Activated T-helper 1 cell treated with Interleukin-2 at 50 U/mL for 16 hours (primary cell): ENCODE data around the gene PHYHD1.

Experiments used
- DNase-seq: peaks from one replicate; pipeline ENCODE4 v3.0.0-alpha.2; 2020; ENCODE audit warnings: low read depth

The PHYHD1 gene

GRCh38 chr9:128920381-128921058 lies at the start of gene PHYHD1:
TSS of gene PHYHD1 (plus strand) at chr9:128920982. CDS start at chr9:128922324, 1,342 bp downstream.
- no peak for DNase-seq

DNA sequence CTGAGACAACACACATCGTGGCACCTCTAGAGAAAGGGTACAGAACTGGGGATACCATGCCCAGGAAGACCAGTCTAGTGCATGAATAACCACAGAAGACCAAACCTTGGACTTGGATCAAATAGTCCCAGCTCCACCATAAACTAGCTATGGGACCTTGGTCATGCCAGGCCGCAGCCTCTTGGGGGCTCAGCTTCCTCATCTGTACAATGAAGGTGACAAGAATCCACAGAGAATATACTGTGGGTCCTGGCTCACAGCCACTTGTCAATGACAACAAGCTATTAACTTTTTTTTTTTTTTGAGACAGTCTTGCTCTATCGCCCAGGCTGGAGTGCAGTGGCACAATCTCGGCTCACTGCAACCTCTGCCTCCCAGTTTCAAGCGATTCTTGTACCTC lies 42.9 kb upstream of the PHYHD1 start:
- no peak for DNase-seq

GRCh38 chr9:128881884-128882676 lies 38.7 kb upstream of the PHYHD1 start, which contains the start of the genes KYAT1 and LRRC8A:
TSS of gene KYAT1 (minus strand) at chr9:128881950. CDS start at chr9:128845405, 36,545 bp downstream.
TSS of gene LRRC8A (plus strand) at chr9:128882133. CDS start at chr9:128907165, 25,032 bp downstream.
- DNase-seq, result peak; percentile 97

DNA sequence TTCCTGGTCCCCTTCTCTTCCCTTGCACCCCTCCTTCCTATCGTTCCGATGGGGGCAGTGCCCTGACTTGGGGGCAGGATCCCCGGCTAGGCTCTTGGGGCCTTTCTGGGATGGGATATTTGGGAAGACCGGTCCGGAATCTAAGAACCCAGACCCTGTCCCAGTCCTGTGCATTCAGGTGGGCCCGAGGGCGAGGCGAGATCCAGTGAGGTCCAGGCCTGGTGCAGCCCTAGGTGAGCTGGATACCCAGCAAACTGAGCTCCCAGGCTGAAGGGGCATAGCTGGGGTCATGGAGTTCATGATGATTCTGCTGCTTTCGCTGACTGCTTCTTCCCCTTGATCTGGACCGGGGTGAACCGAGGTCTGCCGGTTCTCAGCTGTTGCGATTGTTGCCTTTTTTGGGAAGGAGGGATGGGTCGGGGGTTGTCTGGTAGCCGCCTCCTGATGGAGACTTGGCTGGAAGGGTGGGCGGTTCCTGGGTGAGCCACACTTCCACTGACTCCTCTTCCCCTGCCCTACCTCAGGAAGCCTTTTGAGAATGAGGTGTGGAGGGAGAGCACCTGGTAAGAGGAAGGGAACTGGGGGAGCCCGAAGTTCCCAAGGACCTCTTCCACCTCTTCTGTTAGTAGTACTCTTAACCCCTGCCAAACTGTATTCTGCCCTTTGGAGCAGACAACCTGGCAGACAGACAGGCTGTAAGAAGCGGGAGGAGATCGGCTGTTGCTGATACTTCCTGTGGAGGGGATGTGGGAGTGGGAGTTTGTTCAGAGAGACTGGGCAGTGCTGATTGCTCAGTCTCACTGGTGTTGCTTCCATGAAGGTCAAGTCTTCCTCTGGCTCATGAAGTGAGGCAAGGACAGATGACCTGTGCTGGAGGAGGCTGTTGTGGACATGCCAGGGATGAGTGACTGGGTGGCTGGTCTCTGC lies 37.8 kb upstream of the PHYHD1 start:
- DNase-seq, result no peak

GRCh38 chr9:128884164-128884563 lies 36.6 kb upstream of the PHYHD1 start:
- DNase-seq, result no peak

- DNase-seq, result no peak
Measured at GRCh38 chr9:128885376-128885775, 35.4 kb upstream of the PHYHD1 start.

DNA sequence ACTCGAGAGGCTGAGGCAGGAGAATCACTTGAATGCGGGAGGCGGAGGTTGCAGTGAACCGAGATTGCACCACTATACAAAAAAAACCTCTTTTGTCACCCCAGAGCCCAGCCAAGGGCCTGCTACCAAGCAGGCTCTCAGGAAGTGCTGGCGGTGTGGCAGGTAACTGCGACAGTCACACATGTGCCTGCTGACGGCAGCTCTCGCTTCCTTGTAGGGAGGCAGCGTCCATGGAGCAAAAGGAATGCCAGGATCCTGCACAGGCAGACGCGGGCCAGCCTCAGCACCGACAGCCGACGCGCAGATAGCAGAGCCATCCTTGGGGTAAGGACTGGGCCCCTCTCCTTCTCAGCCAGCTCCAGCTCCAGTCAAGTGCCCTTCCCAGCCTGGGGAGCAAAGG lies 35.0 kb upstream of the PHYHD1 start:
- no peak for DNase-seq

- DNase-seq, result no peak
Measured at GRCh38 chr9:128886211-128886891, 34.4 kb upstream of the PHYHD1 start.

- no peak for DNase-seq
Measured at GRCh38 chr9:128887049-128887448, 33.7 kb upstream of the PHYHD1 start.

DNA sequence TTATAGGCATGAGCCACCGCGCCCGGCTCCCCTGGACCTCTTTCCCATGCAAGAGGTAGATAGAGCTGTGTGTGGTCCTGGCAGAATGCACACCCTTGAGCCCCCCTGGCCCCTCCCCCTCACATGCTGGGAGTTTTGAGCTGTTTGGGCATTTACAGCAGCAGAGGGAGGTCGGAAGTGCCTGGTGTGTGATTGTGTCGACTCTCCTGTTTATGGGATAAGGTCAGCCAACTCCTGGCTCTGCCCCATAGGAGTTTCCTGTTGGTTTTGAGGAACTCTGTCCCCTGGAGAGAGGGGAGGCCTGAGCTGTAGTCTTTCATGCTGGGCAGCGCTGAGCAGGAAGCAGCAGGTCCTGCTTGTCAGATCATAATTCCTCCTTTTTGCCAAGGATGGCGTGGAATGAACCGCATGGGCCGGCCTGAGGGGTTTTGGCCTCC lies 32.9 kb upstream of the PHYHD1 start:
- no peak for DNase-seq

DNA sequence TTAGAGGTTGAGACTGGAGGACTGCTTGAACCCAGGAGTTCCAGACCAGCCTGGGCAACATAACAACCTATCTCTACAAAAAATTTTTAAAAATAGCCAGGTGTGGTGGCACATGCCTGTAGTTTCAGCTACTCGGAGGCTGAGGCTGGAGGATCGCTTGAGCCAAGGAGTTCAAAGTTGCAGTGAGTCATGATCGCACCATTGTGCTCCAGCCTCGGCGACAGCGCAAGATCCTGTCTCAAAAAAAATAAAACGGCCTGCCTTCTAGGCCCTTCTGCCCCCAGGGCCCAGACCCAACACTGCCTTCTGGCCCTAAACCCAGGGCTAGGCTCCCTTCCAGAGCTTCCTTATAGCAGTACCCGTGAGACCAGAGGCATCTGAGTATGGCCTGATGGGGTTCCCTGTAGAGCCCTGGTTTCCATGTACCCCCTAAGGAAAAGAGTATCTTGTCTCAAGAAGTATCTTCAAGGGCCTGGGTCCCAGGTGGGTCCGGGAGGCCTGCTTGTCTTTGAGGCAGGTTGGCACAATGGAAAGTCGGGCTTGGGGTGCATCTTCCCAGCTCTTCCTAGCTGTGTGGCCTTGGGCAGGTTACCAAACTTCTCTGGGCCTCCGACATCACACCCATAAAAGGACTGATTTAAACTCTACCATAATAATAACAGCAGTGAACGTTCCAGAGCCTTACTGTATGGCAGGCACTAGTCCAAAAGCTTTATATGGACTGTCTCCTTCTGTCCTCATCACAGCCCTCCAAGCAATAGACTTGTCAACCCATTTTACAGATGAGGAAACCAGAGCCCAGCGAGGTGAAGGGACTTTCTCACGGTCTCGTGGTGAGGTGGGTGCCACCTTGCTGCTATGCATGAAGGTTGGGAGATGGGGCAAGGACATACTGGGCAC lies 29.2 kb upstream of the PHYHD1 start:
- DNase-seq, result no peak

- no peak for DNase-seq
Measured at GRCh38 chr9:128892221-128892921, 28.4 kb upstream of the PHYHD1 start.

DNA sequence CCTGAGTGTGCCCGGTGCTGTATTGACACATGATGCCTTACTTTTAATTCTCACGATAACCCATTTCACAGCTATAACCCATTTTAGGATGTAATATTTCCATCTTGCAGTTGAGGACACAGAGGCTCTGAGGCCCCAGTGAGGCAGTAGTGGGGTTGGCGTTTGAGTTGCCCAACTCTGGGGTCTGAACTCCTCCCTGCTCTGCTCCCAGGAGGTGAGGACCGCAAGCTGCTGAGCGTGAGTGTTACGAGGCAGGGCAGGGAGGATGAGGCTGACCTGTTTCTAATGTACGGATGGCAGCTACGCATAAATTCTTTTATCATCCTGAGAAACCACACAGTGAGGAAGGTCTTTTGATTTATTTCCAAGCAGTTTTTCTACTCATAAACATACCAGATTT lies 27.4 kb upstream of the PHYHD1 start:
- no peak for DNase-seq

DNA sequence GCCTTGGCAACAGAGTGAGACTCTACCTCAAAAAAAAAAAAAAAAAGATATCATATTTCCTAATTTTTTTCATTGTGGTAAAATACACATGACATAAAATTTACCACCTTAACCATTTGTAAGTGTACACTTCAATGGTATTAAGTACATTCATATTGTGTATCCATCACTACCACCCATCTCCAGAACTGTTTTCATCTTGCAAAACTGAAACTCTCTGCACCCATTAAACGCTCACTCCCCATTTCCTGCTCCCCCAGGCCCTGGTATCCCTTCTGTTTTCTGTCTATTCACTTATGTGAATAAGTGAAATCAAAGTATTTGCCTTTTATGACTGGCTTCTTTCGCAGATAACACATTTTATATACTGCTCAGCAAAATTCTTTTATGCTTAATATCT lies 26.0 kb upstream of the PHYHD1 start:
- no peak for DNase-seq

GRCh38 chr9:128895556-128895955 lies 25.2 kb upstream of the PHYHD1 start:
- no peak for DNase-seq

DNA sequence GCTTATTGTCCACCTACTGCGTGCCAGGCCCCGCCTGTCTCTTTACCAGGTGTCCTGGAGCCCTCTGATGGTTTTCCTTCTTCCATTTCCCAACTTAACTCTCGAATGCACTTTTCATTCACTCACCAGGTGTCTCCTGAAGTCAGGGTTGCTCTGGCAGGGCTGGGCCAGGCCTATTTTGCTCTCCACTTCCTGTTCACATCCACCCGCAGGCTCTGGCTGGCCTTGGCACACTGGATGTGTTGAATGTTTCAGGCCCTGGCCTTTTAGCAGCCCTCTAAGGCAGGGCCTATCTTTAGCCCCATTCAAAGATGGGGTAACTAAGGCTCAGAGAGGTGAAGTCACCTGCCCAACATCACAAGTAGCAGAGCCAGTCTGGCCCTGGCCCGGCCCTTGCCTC lies 22.4 kb upstream of the PHYHD1 start:
- no peak for DNase-seq

GRCh38 chr9:128898845-128899565 lies 21.8 kb upstream of the PHYHD1 start:
- DNase-seq, result no peak

- no peak for DNase-seq
Measured at GRCh38 chr9:128899566-128900322, 21.0 kb upstream of the PHYHD1 start.
